ENCODE data around the gene DCTN1.

Gene DCTN1

DNA sequence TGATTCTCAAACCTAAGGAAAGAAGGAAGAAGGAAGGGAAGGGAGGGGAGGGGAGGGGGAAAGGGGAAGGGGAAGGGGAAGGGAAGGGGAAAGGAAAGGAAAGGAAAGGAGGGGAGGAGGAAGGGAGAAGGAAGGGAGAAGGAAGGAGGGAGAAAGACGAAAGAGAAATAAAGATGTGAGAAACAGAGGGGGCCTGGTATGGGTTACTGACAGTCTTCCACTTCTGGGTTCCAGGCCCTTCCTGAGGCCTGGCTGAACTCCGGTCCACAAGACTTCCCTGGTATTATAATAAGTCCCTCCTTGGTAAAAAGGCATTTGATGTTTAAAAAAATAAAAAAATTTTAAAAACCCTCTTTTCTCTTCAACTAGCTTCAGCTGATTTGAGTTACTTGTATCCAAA is 54.3 kb downstream of the DCTN1 start:
- no peak for DNase-seq (ENCODE audit: low read depth in 2 of 2)

GRCh38 chr2:74321737-74322136 is 58.4 kb downstream of the DCTN1 start:
- no peak for DNase-seq (ENCODE audit: low read depth in 2 of 2)

- DNase-seq (ENCODE audit: low read depth in 2 of 2) = no peak
These were observed 62.4 kb downstream of the DCTN1 start for GRCh38 chr2:74317701-74318100.

DNA sequence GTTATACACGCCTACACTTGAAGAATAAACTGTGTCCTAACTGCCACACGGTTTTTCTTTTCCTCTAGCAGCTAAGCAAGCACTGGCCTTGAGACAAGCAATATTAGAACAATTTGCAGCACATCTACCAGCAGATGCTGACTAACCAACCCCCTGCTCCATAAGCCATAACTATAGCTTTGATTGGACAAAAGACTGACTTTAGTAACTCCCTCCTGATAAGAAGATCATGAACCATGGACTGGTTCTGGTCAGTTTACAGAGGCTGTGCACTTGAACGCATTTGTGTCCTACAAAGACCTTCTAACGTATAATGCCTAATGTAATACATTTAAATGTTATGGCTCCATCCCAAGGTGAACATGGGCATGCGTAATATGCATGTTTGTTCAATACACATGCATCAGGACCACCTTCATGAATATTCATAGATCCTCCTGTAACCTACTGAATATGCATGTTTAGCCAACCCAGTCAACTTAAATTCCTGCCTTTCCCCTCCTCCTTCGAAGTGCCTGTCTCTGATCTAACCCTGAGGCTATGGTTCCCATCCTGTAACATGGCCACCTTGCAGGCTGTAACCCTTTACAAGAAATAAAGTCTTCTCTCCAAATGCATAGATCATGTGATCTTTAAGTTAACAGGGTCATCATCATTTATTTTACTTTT is 63.4 kb downstream of the DCTN1 start:
- DNase-seq (ENCODE audit: low read depth in 2 of 2) = no peak

DNA sequence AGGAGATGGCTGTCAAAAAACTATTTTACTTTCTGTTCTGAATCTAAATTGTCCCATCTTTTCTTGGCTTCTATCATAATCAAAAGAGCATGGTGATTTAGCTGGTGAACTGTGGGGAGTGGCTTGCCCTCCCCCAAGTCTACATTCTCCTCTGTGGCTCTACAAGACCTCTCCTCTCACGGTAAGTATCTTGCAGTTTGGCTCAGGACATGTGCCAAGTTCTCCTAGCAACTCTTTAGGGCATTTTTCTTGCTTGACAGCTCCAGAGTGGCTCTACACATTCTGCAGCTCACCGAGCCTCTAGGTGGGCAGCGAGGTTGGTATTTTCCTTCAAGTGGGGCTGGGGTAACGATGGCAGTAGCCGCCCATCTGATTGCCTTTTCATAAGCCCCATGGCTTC is 66.0 kb downstream of the DCTN1 start:
- DNase-seq (ENCODE audit: low read depth in 2 of 2) = no peak

DNA sequence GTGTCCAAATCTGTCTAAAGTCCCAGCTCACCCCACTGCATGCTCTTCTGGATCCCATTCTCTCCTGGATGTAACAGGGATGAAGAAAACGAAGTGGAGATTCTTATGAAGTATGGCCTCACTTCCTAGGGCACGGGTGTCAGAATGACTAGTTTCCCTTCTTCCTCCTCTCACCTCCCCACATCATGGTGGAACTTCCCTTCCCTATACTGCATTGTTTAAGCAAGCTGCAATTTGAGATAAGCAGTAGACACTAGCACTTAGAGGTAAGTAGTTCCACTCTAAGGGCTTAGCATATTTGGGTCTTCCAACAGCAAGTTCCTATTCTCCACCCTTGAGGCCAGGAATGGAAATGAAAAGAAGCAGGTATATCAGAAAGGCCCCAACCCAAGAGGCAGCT is 66.6 kb downstream of the DCTN1 start:
- no peak for DNase-seq (ENCODE audit: low read depth in 2 of 2)

DNA sequence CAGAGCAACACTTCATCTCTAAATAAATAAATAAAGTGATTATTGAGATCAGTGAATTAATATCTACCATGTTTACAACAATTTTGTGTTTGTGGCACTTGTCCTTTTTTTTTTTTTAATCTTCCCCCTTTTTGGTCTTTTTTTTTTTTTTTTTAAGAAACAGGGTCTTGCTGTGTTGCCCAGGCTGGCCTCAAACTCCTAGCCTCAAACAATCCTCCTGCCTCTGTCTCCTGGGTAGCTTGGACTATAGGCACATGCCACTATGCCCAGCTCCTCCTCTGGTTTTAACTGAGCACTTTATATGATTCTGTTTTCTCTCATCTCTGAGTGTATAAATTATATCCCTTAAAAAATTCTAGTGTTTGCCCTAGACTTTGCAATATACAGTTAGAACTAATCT is 67.2 kb downstream of the DCTN1 start:
- no peak for DNase-seq (ENCODE audit: low read depth in 2 of 2)
